ENCODE measurements around the gene VTI1A. TPM values are rescaled to one million over a fixed set of nuclear protein-coding genes. Genes with fewer than 3 reads are reported as not detected.

The VTI1A gene
- total and polyA plus RNA-seq, 2 of the 8 experiments (the other 6 are each of a cell fraction or from before 2014, with no cell fraction given): 6.0 to 20.0 TPM

GRCh38 chr10:112528235-112528634 lies 81.2 kb downstream of the VTI1A start:
- H3K27me3 ChIP-seq (replicated peaks in 1 of 4; ENCODE audit: control insufficient read depth in 3 of 4, extremely low read depth in 1 of 4, insufficient read depth in 3 of 4, low read length in 3 of 4): no peaks in the 10 kb centered on the region
- H2BK15ac ChIP-seq (ENCODE audit: low read length): no peak overlapping the region
- no peaks in the 10 kb centered on the region for H3K9me3 ChIP-seq (ENCODE audit: insufficient read depth in 2 of 2, low read depth in 1 of 2, low read length in 1 of 2)
- H3K4me1 ChIP-seq (replicated peaks in 1 of 4; ENCODE audit: control insufficient read depth in 3 of 4, insufficient read depth in 4 of 4, low read length in 3 of 4): no peaks in the 10 kb centered on the region; a peak in 1 of 7 replicates
- no peak overlapping the region for H3K18ac ChIP-seq (ENCODE audit: extremely low read depth, low read length)
- H4K91ac ChIP-seq (replicated peaks; ENCODE audit: insufficient read length, low read length): no peak overlapping the region
- H3K36me3 ChIP-seq (ENCODE audit: control insufficient read depth in 2 of 4, insufficient read depth in 4 of 4, low read length in 3 of 4): no peaks in the 10 kb centered on the region
- H3K4me2 ChIP-seq (ENCODE audit: insufficient read depth in 1 of 2, low read depth in 2 of 2, low read length in 2 of 2): no peak overlapping the region
- FAIRE-seq: no peak
- DNase-seq (ENCODE audit: low read depth in 1 of 2, low spot score in 2 of 2): no peak
- no peaks in the 10 kb centered on the region; the same call in 1 of the 2 replicates for H3K79me1 ChIP-seq (ENCODE audit: low read depth, low read length)
- H2AFZ ChIP-seq (ENCODE audit: low read length): no peak overlapping the region
- no peak overlapping the region for H4K8ac ChIP-seq (ENCODE audit: extremely low read depth, insufficient read depth, low read length)
- no peak overlapping the region for H2BK120ac ChIP-seq (replicated peaks; ENCODE audit: low read depth, low read length)
- H4K5ac ChIP-seq (ENCODE audit: insufficient read length, low read depth, low read length): no peak overlapping the region
- no peak overlapping the region for H3K4ac ChIP-seq (replicated peaks; ENCODE audit: insufficient read length, low read depth, low read length)
- H2BK20ac ChIP-seq (ENCODE audit: low read length): no peak overlapping the region
- WGBS, 2 experiments (ENCODE audit: extremely low coverage in 1 of 2, insufficient coverage in 1 of 2, insufficient read length in 1 of 2, insufficient replicate concordance in 2 of 2, low coverage in 1 of 2, low lambda C conversion rate in 2 of 2, missing lambda C conversion rate in 1 of 2): 84% methylated on average over 1 of the region's 1 CpG; no CpG with 5 or more reads in 1 of the 2 experiments
- H3K56ac ChIP-seq (replicated peaks; ENCODE audit: insufficient read length, low read depth, low read length): no peak overlapping the region
- no peak overlapping the region for H3K9ac ChIP-seq (replicated peaks in 1 of 4; ENCODE audit: extremely low read depth in 1 of 4, low read depth in 3 of 4, low read length in 3 of 4)
- H3K23me2 ChIP-seq (ENCODE audit: low read depth, low read length): no peaks in the 10 kb centered on the region
- H3K14ac ChIP-seq (ENCODE audit: insufficient read length): no peak overlapping the region
- H3K27ac ChIP-seq (ENCODE audit: low read depth, low read length): no peak overlapping the region
- no peak overlapping the region for H2BK5ac ChIP-seq (ENCODE audit: low read depth, low read length)
- no peaks in the 10 kb centered on the region for H4K20me1 ChIP-seq (replicated peaks in 1 of 2; ENCODE audit: control insufficient read depth in 1 of 2, insufficient read depth in 2 of 2, low read length in 2 of 2)
- no peaks in the 10 kb centered on the region for H3K79me2 ChIP-seq (ENCODE audit: control insufficient read depth in 1 of 2, insufficient read depth in 2 of 2, low read length in 2 of 2)
- ChIA-PET CTCF (ENCODE audit: partially characterized antibody) (interaction anchor here (0.6 kb wide), 1 partner anchor 405 kb away, joined by 3 read pairs; no protein-coding TSS in a partner anchor), POLR2A (ENCODE audit: partially characterized antibody) (no interaction called here)
- H2AK5ac ChIP-seq (ENCODE audit: low read depth, low read length): no peak overlapping the region
- no peak overlapping the region for H3K23ac ChIP-seq (ENCODE audit: insufficient read length)
- no peak overlapping the region for H2BK12ac ChIP-seq (ENCODE audit: low read depth, low read length)
- no peak overlapping the region for H3K4me3 ChIP-seq (ENCODE audit: extremely low read depth in 1 of 4, insufficient read depth in 2 of 4, low read depth in 3 of 4, low read length in 4 of 4)
- TF ChIP-seq SUZ12 (IDR thresholded peaks at IDR 0.05; ENCODE audit: low read length) (no peak), ASH2L (IDR thresholded peaks at IDR 0.05; ENCODE audit: low read length) (no peak), CHD1 (IDR thresholded peaks at IDR 0.05; ENCODE audit: low read depth, low read length) (no peak), E2F6 (IDR thresholded peaks at IDR 0.05) (no peak), CEBPB (IDR thresholded peaks at IDR 0.05; ENCODE audit: low read depth, low read length) (no peak), EGR1 (IDR thresholded peaks at IDR 0.05; ENCODE audit: borderline replicate concordance, low read depth, low read length) (no peak), JUN (IDR thresholded peaks at IDR 0.05; ENCODE audit: low read depth, low read length) (no peak)
